ELF-1 (cell line): ENCODE data around the gene WFDC2.

Experiments
- DNase-seq: peaks from one replicate; pipeline ENCODE4 v3.0.0-alpha.2; 2016; ENCODE audit warnings: low read depth, low spot score

WFDC2 gene

DNA sequence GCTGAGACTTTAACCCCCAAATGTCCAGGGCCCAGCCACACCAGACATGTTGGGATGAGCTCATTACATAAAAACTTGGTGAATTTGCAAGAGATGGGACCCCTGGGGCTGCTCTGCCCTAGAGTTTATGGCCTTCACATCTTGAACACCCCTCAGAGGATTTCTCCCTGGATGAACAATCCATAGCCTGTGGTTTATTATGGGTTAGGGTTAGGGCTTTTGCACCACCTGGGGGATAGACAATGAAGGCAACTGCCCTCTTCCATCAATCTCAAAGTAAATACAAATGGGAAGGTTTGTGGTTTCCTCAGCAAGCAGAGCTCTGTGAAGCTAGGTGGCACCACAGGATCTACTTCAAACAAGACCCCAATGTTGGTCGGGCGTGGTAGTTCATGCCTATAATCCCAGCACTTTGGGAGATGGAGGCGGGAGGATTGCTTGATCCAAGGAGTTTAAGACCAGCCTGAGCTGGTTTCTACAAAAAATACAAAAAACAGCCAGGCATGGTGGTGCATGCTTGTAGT is 28.5 kb downstream of the WFDC2 start:
- DNase-seq, result peak; percentile 53

DNA sequence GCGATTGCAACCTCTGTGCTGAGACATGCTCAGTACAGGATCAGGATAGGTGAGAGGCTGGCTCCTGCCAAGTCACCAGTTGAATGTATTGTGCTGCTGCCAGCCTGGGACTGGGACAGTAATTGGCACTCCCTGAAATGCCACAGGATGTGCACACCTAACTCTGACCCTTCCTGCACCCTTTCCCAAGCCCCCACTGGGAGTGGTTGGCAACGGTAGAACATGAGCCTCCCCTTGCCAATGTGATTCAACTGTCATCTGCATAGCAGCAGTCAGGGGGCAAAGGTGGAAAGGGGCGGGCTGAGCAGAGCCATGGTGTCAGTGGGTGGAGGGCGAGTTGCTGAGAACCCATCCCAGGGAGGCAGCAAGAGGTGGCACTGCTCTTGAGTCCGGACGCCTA is 30.5 kb downstream of the WFDC2 start:
- no peak for DNase-seq

GRCh38 chr20:45501600-45501999 is 32.0 kb downstream of the WFDC2 start:
- no peak for DNase-seq

DNA sequence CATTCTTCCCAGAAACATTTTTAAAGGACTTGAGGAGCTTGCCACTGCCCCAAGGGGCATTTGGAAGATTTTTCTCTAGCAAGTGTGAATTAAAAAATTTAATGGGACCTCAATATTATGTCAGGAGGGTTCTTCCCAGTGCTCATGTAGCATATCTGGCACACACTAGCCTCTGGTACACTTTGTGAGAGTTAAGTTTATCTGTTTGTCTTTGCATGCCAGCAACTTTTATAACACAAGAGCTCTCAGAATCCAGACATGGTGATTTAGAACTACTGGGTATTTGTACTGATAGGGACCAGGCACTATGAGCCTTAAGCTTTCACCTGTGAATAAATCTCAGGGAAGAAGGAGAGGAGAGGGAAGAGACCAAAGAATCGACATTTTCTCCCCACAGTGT is 33.0 kb downstream of the WFDC2 start:
- DNase-seq, result no peak

- no peak for DNase-seq
Observed at GRCh38 chr20:45503403-45503802, 33.9 kb downstream of the WFDC2 start.

GRCh38 chr20:45506398-45506797 is 36.8 kb downstream of the WFDC2 start:
- no peak for DNase-seq

DNA sequence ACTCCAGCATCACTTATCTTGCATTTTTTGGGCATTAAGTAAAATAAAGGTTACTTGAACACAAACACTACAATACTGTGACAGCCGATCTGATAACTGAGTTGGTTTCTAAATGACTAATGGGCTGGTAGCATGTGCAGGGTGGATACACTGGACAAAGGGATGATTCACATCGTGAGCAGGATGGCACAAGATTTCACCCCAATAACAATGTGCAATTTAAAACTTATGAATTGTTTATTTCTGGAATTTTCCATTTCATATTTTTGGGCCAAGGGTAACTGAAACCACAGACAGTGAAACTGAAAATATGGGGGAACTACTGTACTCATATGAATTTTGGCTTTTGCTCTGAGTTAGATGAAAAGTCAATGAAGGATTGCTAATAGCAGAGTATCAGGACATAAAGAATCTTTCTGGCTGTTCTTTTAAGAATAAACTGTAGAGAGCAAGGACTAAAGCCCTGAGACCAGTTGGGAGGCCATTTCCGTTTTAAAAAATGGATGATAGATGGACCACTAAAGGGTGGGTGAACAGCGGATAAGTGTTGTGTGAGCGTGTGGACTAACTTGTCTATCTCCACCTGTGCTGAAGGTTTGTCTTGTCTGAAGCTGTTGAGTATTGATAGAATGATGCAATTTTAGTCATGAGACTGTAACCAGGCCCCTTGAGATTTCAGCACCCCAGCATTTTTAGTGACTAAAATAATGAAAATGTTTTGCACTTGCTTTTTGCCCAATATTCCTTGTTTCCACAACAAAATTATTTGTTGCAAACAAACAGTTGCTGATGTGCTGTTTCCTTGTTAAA is 37.7 kb downstream of the WFDC2 start:
- no peak for DNase-seq

GRCh38 chr20:45508068-45508886 is 38.7 kb downstream of the WFDC2 start:
- no peak for DNase-seq

- DNase-seq, result no peak
Observed at GRCh38 chr20:45509091-45509490, 39.5 kb downstream of the WFDC2 start.

GRCh38 chr20:45510242-45510862 is 40.8 kb downstream of the WFDC2 start:
- no peak for DNase-seq

DNA sequence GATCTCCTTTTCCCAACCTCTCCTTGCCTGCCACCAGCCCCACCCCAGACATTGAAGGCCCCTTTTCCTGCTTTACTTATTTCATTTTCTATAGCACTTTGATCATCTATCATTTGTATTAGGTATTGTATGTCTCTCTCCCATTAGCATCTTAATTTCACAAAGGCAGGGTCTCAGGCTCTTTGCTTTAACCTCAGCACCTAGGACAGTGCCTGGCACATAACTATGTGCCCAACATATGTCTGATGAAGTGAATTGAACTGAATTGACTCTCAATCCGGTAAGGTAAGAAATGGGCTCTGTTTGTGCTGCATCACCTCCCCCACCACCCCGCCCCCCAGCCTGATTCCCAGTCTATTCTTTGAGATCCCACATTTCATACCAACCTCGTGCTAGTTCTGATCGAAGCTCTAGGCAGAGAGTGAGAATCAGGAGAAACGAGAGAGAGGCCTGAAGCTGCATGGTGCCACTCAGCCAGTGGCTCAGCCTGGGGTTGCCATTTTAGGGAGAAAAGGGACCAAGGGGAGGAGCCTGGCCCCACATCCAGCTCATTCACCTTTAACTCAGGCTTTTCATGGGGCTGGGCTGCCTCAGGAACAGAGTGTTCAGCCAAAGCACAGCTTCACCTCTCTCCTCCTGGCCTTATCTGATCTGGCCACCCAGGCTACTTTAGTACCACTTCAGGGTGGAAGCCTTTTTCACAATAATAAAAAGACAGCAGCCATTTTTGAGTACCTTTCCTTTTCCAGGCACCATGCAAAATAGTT is 45.8 kb downstream of the WFDC2 start, which contains the start of gene SPINT3:
TSS of gene SPINT3 (minus strand) at position 476 of the 767 bp plus-strand sequence. CDS start at position 462, 14 bp downstream.
- no peak for DNase-seq

GRCh38 chr20:45518282-45518681 is 48.7 kb downstream of the WFDC2 start:
- no peak for DNase-seq

- no peak for DNase-seq
Observed at GRCh38 chr20:45523821-45524220, 54.3 kb downstream of the WFDC2 start.

DNA sequence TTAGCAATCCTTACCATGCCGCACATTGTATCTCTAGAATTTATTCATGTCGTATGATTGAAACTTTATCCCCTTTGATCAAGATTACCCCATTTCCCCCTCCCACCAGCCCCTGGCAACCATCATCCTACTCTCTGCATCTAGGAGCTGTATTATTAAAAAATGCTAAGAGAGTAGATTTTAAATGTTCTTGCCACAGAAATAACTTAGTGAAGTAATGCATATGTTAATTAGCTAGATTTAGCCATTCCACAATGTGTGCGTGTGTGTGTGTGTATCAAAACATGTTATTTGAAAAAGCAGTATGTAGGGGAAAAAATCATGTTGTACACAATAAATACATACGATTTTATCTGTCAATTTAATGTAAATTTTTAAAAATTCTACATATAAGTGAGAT is 57.7 kb downstream of the WFDC2 start:
- DNase-seq, result no peak
